NOMO-1 treated with DMSO at 0.1 percent for 48 hours (cell line): ENCODE measurements around the gene ZCCHC18.
"Not testable (repeated sequence)": the region's sequence is repeated elsewhere in the genome, so short reads cannot be mapped to it uniquely, and the experiment has no call there.

Experiments used
- DNase-seq: peaks from one replicate; lab custom pipeline; 2025; ENCODE audit not compliant: unreplicated experiment; lab: John Stamatoyannopoulos, UW

The ZCCHC18 gene

DNA sequence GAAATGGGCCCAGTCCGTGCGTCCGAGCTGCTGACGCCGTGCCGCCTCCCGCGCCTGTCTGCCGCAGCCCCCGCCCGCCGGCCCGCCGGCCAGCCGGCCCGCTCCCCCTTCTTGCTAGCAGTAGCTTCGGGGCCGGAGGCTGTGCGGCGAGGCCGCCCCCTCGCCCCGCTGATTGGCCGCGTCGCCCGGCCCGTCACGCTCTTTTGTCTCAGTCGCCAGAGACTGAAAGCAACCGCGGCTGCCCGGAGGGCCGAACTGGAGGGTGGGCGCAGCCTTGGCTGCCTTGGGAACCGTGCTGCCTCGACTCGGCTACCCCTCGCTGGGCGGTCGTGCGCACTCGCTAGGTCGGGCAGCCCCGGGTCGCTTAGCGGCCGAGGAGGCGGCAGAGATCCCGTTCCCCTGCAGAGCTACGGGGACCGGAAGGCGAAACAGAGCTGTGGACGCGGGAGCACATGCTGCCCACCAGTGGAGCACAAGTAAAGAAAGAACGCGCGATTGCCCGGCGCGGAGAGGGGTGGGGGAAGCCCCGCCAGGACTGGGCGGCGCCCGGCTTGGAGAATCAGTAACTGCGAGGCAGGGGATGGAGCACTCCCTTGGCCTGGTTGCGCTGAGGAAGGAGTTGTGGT lies at the start of gene ZCCHC18:
ZCCHC18 (plus strand) TSS at position 198 of the 626 bp plus-strand sequence. CDS start 1,589 bp downstream, outside the sequence.
- no peak for DNase-seq

DNA sequence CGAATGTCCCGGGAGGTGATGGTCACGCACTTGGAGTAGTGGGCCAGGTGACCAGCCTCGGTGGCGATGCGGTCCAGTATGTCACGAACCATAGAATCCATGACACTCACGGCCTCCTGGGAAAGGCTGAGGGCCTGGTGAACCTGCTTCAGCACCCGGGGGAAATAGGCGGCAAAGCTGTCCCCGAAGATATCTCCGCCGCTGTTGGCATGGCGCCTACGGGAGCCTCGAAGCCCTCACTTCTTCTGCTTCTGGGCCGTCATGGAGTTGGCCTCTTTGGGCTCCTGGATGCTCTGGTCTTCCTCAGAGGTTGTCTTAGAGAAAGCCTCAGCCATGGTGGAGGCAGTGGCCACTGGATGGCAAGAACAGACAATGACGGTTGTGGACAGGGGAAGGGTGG lies 49.7 kb upstream of the ZCCHC18 start:
- DNase-seq: not testable (repeated sequence)

DNA sequence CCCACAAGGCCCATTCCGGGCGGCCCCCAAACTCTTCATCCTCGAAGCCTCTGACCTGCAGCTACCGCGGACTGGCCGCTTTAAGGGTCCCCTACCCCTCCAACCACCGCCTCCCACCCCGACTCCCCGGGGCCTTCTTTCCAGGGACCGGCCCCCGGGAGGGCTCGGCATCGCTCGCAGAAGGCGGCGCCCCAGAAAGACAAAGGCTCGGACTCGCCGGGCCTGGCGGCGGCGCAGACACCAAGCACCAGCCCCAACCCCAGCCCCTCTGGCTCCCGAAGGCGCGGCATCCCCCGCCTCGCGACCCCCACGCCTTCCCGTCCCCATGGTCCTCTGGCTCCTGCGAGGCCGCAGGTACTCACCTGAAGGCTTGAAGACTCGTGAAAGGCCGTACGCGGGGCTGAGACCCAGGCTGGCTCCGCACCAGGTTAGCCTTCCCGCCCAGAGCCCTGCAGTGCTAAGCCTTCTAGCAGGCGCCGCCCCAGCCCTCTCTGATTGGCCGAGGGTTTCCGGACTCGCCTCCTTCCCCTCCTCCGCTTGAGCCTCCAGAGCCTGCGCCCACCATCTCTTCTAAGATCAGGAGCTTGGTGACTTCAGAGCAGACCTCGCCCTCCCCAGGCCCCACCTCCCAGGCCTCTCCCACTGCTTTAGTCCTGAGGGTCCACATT lies 36.4 kb upstream of the ZCCHC18 start, which contains the start of gene TMSB15C:
TMSB15C (minus strand) TSS at position 459 of the 668 bp plus-strand sequence.
- not testable (repeated sequence) for DNase-seq

DNA sequence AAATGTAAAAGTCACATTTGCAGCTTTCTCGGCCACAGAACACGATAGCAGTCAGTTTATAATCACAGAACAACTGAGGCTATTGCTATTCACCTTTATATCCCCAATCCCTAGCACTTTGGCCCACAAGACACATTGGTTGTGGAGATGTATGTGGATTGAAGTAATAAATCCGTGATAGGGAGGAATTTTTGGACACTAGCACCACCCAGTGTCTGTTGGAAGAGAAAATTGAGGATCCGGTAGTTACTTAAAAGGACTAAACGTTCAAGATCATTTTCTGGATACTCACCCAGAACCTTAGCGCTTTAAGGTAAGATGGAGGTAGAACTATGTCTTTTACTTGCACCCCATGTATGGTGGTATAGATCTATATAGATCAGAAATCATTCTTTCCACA lies 34.5 kb upstream of the ZCCHC18 start:
- not testable (repeated sequence) for DNase-seq

DNA sequence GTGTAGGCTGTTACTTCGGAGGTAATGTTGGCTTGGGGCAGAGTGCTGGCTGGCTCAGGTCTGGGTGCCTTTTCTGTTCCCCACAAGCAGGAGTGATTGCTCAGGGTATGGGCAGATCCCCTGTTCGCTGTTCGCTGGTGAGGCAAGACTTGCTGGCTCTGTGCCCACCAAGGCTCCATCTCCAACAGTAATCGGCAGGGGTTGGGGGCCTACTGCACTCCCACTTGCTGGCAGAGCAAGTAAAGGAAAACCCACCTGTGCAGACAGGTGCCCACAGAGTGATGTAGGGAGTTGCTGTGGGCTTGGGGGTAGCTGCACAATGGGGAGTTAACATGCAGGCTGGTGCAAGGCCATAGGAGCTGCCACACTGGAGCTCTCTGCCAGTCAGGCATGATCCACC lies 28.3 kb upstream of the ZCCHC18 start:
- DNase-seq: no peak

DNA sequence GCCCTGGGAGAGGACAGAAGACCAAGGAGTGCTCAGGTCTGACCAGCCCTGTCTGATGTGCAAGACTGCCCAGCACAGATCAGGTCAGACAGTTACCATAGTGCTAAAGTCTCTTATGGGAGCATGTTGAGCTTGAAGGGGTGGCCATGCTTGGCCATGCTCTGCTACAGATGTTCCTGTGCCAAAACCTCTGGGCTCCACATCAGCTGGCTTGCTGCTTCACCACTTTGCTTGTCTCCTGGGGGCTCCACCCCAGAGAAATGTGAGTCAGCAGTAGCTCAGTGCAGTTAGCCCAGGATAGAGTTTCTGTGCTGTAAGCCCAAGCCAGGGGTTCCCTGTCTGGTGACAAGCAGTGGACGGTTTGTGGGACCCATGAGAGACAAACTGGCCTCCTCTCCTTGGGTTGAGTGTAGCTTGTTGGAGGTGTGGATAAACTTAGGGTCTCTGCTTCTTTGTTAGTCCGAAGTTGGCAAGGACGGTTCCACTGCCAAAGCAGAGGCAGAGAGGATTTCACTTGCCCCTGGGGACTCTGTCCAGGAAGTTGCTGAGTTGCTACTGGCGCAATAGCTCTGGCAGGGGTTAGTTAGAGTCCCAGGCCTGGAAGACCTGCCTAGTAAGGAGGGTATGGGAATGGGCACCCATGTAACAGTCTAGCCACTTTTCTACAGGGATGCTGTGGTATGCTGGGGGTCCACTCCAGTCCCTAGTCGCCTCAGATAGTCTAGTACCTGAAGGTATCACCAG lies 27.6 kb upstream of the ZCCHC18 start:
- no peak for DNase-seq

DNA sequence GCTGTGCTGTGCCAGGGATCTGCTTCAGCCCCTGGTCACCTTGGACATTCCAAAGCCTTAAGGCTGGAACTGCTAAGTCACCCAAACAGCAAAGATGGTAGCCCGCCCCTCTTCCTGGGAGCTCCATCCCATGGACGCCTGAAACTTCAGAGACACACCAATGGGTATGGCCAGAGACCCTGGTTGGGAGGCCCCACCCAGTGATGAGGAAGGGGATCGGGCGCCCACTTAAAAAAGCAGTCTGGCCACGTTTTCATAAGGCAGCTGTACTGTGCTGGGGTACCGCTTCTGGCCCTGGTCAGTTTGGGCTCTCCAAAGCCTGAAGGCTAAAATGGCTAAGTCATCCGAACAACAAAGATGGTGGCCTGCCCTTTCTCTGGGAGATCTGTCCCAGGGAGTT lies 26.8 kb upstream of the ZCCHC18 start:
- no peak for DNase-seq

DNA sequence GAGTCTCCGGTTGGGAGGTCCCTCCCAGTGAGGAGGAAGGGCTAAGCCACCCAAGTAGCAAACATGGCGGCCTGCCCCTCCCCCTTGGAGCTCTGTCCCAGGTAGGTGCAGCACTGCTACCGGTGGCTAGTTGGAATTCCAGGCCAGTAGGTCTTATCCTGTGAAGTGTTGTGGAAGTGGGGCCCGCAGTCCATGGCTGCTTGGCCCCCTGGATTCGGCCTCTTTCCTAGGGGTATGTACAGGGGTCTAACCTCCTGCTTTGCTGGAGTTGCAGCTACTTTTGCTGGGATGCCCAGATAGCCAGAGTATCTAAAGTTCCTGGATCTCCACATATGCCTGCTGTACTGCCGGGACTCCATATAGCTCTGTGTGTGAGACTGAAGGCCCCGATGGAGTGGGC lies 26.4 kb upstream of the ZCCHC18 start:
- no peak for DNase-seq

DNA sequence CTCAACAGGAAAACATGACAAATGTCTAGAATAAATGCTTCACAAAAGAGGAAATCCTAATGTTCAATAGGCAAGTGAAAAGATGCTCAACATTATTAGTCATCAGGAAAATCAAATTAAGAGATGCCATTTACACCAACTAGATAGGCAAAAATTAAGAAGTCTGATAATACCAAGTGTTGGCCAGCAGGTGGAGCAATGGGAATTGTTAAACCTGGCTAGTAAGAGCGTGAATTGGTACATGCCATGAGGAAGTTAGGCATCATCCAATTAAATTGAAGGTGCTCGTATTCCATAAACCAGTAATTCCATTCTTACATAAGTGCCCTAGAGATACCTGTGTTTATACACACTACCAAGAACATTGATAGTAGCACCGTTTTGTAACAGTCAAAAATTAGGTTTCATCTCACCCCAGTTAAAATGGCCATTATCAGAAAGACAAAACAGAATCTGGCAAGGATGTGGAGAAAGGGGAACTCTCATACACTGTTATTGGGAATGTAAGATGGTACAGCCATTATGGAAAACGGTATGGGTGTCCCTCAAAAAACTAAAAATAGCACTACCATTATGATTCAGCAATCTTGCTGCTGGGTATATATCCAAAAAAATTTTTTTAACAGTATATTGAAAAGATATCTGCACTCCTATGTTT lies 14.0 kb upstream of the ZCCHC18 start:
- peak; percentile 58 for DNase-seq

DNA sequence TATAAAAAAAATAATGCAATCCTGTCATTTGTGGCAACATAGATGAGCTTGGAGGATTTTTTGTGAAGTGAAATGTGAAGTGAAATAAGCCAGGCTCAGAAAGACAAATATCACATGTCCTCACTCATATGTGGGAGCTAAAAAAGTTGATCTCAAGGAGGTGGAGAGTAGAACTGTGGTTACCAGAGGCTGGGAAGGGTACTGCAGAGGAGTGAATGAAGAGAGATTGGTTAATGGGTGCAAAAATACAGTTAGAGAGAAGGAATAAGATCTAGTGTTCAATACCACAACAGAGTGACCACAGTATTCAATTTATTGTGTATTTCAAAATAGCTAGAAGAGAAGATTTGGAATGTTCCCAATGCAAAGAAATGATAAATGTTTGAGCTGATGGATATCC lies 13.4 kb upstream of the ZCCHC18 start:
- DNase-seq: no peak

DNA sequence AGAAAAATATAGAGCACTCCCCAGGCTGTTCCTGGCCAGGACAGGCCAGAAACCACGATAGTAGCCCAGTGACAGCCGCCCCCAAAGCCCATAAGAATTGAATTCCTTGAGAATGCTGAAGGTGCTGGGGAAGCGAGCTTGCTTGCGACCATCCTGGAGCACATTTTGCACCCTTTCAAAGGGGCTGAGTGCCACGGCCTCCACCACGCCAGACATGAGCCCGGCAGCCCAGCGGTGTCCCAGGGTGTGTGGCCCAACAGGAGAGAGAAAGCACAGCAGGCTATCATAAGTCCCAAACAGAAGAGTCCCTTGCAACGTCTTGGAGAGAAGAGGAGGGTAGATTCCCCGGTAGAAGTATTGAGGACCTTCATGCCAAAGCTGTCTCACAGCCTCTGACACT lies 7.6 kb upstream of the ZCCHC18 start:
- no peak for DNase-seq

DNA sequence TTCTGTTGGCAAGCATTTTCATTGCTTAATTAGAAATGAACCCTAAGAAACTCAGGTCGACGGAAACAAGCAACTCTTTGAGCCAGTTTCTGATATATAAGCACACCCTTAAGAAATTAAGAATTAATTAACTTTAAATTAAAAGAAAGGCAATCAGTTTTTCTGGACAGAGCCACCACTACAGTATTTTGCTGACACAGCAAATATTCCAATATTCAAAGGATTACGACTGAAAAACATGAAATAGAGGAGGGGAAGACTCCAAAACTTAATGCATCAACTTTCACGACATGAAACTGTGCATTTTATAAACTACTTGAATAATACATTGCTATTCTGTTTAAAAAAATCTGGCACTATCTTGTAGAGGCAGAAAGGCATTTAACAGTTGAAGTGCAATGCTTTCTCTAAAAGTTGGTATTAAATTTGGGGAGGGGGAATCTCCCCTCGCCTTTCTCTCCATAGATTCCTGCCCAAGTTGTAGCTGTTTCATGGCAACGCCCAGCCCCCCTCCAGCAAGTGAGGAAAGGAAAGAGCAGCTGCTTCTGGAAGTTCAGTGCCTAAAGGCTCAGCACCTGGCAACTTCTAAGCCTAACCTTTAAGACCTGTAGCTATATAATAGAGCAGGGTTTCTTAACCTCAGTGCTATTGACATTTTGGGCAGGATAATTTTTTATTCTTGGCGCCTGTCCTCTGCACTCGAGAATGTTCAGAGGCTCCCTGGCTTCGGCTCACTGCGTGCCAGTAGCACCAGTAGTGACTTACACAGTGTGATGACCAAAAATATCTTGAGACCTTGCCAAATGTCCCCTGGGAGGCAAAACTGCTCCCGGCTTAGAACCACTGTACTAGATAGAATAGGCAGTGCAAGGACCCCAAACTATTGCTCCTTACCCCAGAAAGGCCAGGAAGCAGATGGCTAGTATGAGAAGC lies 6.7 kb upstream of the ZCCHC18 start:
- no peak for DNase-seq

DNA sequence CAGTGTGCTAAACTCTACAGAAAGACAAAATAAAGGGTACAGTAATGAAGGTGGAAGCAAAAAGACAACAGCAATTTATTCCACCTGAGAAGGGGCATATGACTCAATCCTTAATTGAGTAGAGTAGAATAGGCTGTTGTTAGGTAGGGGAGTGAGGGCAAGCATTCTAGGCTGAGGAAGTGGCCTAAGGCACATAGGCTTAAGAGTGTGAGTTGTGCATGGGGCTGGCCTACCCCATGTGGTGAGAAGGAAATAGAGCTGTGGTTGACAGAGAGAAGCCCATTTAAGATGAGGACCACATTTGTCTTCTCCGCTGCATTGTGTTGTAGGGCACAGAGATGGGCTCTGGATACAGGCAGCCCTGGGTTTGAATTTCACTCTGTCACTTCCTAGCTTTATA lies 3.4 kb upstream of the ZCCHC18 start:
- DNase-seq: no peak

DNA sequence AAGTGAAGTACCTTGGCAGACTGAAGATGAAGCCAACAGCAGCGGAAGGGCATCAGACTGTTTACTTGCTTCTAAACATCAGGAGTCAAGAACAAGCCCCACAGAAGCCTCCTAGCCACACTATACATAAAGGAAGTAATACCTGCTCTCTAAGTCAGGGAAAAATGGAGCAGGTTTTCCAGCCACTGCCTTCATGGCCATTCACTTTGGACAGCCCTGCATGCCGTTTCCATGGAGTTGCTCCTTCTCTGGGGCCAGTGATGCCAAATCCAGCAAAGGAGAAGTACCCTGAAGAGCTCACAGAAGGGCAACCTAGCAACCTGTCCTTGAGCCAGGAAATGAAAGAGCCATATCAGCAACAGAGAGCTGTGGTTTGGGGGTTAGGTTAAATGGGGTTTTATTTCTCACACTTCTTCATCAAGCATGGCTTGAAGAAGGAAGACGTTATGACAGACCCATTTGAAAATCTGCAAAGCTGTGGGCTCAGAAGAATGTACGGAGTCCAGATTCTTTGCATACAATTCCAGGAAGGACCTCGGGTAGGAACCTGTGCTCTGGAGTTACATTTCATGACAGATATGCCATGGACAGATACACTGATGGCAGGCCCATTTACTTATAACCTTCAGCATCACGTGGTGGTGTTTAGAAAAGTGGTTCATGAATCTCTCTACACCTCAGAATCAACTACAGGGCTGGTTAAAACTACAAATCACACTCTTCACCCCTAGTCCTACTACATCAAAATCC lies 1.7 kb upstream of the ZCCHC18 start:
- not testable (repeated sequence) for DNase-seq

DNA sequence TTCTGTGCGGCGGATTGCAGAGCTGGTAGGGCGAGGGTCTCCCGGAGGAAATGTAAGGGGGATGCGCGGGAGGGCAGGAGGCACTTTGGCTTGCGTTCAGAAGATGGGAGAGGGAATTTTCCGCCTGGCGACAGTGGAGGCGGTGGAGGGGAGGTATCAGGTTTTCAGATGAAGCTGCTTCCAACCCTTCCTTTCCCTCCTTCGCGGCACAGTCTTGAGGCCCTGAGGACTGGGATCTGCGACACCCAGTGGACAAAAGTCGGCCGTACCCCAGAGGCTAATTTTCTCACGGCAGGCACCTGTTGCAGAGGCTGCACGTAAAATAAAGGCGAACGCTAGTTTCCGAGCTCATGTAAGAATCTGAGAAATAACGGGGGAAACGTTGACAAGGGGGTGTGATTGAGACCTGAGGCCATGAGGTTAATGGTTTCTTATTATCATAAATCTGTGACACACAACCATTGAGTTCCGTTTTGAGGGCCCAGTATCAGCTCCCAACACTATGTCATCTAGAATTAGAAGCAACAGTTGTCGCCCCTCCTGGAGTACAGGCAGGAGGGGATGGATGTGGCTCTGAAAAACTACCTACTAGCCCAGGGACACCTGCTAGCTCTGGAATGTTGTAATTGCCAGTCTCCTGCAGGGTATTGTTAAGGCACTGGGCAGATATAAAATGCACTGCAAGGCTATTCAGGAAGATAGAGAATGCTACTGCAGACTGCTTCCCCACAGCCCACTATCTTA lies 1.1 kb downstream of the ZCCHC18 start:
- peak; percentile 15 for DNase-seq

DNA sequence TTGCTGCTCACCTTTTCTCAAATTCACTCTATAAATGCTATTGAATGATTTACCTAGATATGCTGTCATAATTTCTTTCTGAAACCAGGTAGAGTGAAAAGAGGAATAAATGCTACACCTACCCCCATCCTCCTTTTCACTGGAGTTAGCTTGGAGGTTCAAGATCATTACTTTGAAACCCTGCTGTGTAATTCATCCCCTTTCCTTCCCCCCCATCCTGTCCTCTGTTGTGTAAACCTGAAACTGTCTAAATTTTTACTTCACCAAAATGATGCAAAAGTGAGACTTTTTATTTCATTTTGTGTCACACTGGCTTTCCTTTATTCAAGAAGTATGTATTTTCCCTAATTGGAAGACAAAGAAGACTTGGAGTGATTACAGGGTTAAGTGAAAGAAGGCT lies 5.4 kb downstream of the ZCCHC18 start:
- DNase-seq: no peak

DNA sequence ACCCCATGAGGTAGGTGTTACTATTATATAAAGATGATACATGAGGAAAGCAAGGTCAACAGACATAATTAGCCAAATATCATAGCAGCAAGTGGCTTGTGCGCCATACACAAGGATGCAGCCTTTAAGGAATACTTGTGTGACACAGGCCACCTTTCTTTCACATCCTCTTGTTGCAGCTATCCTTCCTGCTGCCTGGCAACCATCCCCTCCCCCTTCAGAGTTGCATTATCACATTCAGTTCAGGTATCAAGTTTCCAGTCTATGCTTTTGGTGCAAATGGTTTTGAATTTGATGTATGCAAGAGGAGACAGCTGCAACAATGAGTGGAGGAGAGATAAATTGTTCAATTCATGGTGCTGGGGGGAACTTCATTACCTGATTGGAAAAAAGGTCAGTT lies 6.4 kb downstream of the ZCCHC18 start:
- DNase-seq: no peak

DNA sequence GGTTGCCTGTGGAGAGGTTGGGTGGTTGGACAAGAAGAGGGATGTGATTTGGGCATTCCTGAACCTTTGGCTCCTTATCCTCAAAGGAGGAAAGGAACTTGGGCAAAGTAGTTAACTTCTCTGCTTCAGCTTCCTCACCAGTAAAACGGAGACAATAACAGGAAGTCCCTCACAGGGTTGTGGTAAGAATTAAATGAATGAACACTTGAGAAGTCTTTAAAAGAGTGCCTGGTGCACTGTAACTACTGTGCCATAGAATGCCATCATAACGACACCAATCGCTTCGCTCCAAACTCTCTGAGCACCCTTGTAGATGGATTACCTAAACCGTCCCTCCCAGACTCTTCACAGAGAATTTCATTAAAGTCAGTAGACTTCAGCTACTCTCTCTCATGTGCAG lies 10.5 kb downstream of the ZCCHC18 start:
- DNase-seq: peak; percentile 30

DNA sequence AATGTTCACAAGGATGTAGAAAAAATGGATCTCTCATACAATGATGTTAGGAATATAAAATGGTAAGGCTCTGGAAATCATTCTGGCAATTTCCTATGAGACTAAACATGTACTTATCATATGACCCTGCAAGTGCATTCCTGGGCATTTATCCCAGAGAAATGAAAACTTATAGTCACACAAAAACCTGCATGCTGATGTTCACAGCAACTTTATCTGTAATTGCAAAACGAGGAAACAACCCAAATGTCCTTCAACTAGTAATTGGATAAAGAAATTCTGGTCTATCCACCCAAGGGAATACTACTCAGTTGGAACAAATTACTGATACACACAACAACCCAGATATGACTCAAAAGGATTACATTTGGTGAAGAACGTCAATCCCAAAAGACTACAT lies 14.5 kb downstream of the ZCCHC18 start:
- no peak for DNase-seq
